Spleen (tissue), 11 donors: ENCODE data around the gene IL12A. TPM values are rescaled to one million over a fixed set of nuclear protein-coding genes. Genes with fewer than 3 reads are reported as not detected.

Experiments used
- DNase-seq: peaks from one replicate; pipeline ENCODE4 v3.0.0-alpha.2; 2020
- H3K27ac ChIP-seq, 8 donors: fragments of 200-600 bp; sonication (generic) in 7 of 8; 1 replicate in 4 of 8; 2 replicates in 4 of 8; pipeline versions ENCODE4 v1.5.0 to v1.8.0; 2016 to 2021; ENCODE audit warnings: inconsistent platforms in 4 of 8, mild to moderate bottlenecking in 4 of 8, moderate library complexity in 1 of 8
- H3K27me3 ChIP-seq, 7 donors: fragments of 200-600 bp; sonication (generic) in 6 of 7; replicated peaks in 1 of 7; 1 replicate in 4 of 7; 2 replicates in 3 of 7; pipeline versions ENCODE4 v1.5.0 to v1.8.0; 2016 to 2021; ENCODE audit warnings: inconsistent platforms in 3 of 7, mild to moderate bottlenecking in 1 of 7
- H3K36me3 ChIP-seq, 6 donors: fragments of 200-600 bp; sonication (generic) in 5 of 6; 1 replicate in 4 of 6; 2 replicates in 2 of 6; pipeline versions ENCODE4 v1.5.0 to v1.8.0; 2016 to 2021; ENCODE audit warnings: inconsistent platforms in 2 of 6
- H3K4me1 ChIP-seq, 6 donors: fragments of 200-600 bp; sonication (generic) in 5 of 6; 1 replicate in 3 of 6; 2 replicates in 3 of 6; pipeline versions ENCODE4 v1.5.0 to v1.8.0; 2016 to 2021; ENCODE audit warnings: inconsistent platforms in 3 of 6
- H3K4me3 ChIP-seq, 8 donors: fragments of 200-600 bp; sonication (generic) in 7 of 8; 1 replicate in 4 of 8; 2 replicates in 4 of 8; pipeline versions ENCODE4 v1.5.0 to v1.8.0; 2016 to 2021; ENCODE audit warnings: inconsistent platforms in 4 of 8, mild to moderate bottlenecking in 4 of 8, moderate library complexity in 2 of 8
- H3K9me3 ChIP-seq, 8 donors: fragments of 200-600 bp; sonication (generic) in 7 of 8; 1 replicate in 4 of 8; 2 replicates in 4 of 8; pipeline versions ENCODE4 v1.5.0 to v1.8.0; 2016 to 2021; ENCODE audit warnings: inconsistent platforms in 4 of 8
- POLR2A ChIP-seq, 3 donors: fragments of 450-650 bp; IDR thresholded peaks; one replicate each; pipeline ENCODE4 v1.5.1; 2017; ENCODE audit warnings: antibody characterized with exemption in 3 of 3, mild to moderate bottlenecking in 1 of 3
- POLR2AphosphoS5 ChIP-seq, 3 donors: sonication (generic); formaldehyde crosslinking; IDR thresholded peaks; one replicate each; pipeline ENCODE4 v1.5.1; 2017; ENCODE audit warnings: antibody characterized with exemption in 3 of 3
- WGBS, 5 donors: extraction: QIAGEN DNeasy Blood & Tissue Kit in 3 of 5; methylation state at CpG; one replicate each; pipeline versions ENCODE4 v1.1.5 to v1.1.7; 2013 to 2018; 5-methylcytosine and 5-hydroxymethylcytosine counted together
- intact Hi-C: fragments of 100-400 bp; cut with DNase I; formaldehyde crosslinking; loops from one replicate; pipeline ENCODE4 v1.15.0; 2023; ENCODE audit warnings: low total_unique reads
- polyA plus RNA-seq, 3 donors: library from polyadenylated mRNA; stranded (reverse); fragments of 200-250 nt; gene quantifications; one replicate each; pipeline ENCODE4 v1.2.1, GENCODE V29; 2013
- total RNA-seq, 7 donors: library from RNA; depleted of rRNA in 3 of 7; stranded (reverse); fragments of >200 nt in 3 of 7; fragmentation: NEBNext Ultra II Directional in 4 of 7; extraction: Animal tissue kit (Norgen Biotek cat#: 25700) in 4 of 7; gene quantifications; one replicate each; pipeline versions ENCODE4 v1.1.0 to v1.2.1, GENCODE V29; 2016 to 2021
- TF ChIP-seq, protein P1 (sequence below), 11 experiments: fragments of 200-600 bp in 7 of 11; fragments of 450-650 bp in 4 of 11; sonication (generic) in 4 of 11; IDR thresholded peaks in 8 of 11; conservative IDR thresholded peaks in 3 of 11; 1 replicate in 7 of 11; 2 replicates in 4 of 11; pipeline versions ENCODE4 v1.4.0 to v1.8.0; 2016 to 2021; ENCODE audit warnings: antibody characterized with exemption in 11 of 11, inconsistent platforms in 4 of 11, mild to moderate bottlenecking in 1 of 11
- donor health status: healthy with polysubstance abuse.
- donor health status: DM: no; HTN: no; CAD: no; lungs with moderate emphysema.
- donor health status: DM: no; HTN: no; CAD: no.
- donor health status: Bipolar disorder and iron deficiency.
- donor health status: healthy.
- donor health status: DM: no; HTN: no; CAD: no.
- donor health status: DM: yes; HTN: yes; CAD: no.

The IL12A gene
- total and polyA plus RNA-seq, 10 donors, result 1.2 to 9.1 (median 2.8) TPM

DNA sequence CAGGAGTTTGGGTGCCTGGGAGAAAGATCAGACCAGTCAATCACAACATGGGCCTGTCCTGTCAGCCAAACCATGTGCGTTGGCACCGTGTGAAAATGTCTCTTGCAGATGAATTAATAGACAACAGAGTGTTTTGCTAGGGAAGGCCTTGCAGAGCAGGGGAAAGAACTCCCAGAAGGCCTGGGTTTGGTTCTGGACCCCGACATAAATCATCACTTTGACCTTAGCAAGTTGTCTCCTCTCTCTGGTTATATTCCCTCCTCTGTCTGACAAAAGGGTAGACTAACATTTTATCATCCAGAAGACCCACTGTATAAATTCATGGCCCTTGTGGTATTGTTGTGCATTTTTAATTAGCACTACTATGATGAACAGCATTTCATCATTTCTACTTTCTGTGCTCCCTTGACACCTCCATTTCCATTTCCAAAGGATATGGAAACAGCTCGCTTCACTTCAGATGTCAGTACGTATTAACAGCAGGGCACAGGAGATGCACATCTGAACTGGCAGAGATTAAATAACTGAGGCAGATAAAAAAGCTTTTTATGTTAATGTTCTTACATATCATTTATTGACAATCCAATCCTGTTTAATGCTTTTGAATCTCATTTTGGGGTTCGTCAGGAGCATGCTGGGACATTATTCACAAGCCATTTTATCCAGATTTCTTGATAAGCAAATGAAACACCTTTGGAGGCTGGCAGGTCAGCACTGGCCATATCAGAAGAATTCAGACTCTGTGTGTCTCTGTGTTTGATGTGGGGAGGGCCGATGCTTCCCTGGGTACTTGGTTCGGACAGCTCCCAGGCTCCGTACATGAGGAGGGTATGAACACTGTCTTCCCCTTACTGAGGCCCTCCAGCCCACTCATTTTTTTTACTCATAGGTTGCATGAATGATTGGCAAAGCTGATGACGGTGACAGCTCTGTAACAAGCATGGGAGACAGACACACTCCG lies 28.2 kb upstream of the IL12A start:
- DNase-seq, result no peak
- WGBS, 5 donors, result 90 to 94% (median 93%) methylated on average over 11 of the region's 11 CpGs
- no peaks in the 10 kb centered on the region for H3K27me3 ChIP-seq
- TF ChIP-seq POLR2A (IDR thresholded peaks at IDR 0.05) (no peak), POLR2AphosphoS5 (IDR thresholded peaks at IDR 0.05) (no peak)
- TF ChIP-seq, protein P1, sequence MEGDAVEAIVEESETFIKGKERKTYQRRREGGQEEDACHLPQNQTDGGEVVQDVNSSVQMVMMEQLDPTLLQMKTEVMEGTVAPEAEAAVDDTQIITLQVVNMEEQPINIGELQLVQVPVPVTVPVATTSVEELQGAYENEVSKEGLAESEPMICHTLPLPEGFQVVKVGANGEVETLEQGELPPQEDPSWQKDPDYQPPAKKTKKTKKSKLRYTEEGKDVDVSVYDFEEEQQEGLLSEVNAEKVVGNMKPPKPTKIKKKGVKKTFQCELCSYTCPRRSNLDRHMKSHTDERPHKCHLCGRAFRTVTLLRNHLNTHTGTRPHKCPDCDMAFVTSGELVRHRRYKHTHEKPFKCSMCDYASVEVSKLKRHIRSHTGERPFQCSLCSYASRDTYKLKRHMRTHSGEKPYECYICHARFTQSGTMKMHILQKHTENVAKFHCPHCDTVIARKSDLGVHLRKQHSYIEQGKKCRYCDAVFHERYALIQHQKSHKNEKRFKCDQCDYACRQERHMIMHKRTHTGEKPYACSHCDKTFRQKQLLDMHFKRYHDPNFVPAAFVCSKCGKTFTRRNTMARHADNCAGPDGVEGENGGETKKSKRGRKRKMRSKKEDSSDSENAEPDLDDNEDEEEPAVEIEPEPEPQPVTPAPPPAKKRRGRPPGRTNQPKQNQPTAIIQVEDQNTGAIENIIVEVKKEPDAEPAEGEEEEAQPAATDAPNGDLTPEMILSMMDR (IDR thresholded peaks at IDR 0.05 in 8 of 11, conservative IDR thresholded peaks at IDR 0.05 in 3 of 11), result no peak
- H3K27ac ChIP-seq, result no peak overlapping the region
- H3K4me3 ChIP-seq, result no peak overlapping the region
- H3K4me1 ChIP-seq, result no peaks in the 10 kb centered on the region
- H3K9me3 ChIP-seq, result no peaks in the 10 kb centered on the region
- H3K36me3 ChIP-seq, result no peaks in the 10 kb centered on the region
- intact Hi-C loops, result no loop called here

DNA sequence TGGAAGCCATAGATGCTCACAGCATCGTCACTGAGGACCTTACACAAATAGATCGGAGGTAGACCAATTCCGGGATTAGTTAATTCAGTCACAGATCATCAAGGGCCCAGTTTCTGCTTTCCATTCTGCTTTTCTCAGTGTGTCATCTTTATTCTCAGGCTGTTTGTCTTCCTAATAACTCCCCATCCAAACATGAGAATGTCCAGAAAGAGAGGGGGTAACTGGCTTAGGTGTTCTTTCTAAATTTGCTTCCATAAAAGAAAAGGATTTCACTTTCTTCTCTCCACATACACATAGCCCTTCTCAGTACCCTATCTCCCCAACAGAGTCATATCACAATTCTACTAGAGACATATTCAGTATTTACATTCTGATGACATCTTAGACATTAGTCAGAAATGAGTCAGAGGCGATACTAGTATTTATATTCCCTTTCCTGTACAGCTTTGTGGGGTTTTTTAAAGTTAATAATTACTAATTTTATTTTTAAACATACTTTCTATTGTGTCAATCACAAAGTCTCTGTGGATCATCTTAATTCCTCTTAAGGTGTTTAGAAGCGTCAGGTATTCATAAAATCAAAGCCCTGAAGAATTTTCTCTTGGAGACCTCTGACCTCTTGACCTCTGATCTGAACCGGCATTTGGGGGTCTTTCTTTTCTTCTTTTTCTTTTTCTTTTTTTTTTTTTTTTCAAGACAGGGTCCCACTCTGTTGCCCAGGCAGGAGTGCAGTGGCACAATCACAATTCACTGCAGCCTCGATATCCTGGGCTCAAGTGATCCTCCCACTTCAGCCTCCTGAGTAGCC lies 24.3 kb upstream of the IL12A start:
- Histone ChIP-seq H3K27me3 (no peaks in the 10 kb centered on the region), H3K36me3 (no peaks in the 10 kb centered on the region), H3K4me1 (no peaks in the 10 kb centered on the region), H3K27ac (no peak overlapping the region), H3K4me3 (no peak overlapping the region), H3K9me3 (no peaks in the 10 kb centered on the region)
- 70 to 82% (median 75%) methylated on average over 7 of the region's 7 CpGs for WGBS, 5 donors
- TF ChIP-seq, protein P1 (IDR thresholded peaks at IDR 0.05 in 8 of 11, conservative IDR thresholded peaks at IDR 0.05 in 3 of 11), result no peak
- TF ChIP-seq POLR2AphosphoS5 (IDR thresholded peaks at IDR 0.05) (no peak), POLR2A (IDR thresholded peaks at IDR 0.05) (no peak)
- intact Hi-C loops, result no loop called here
- DNase-seq, result no peak

DNA sequence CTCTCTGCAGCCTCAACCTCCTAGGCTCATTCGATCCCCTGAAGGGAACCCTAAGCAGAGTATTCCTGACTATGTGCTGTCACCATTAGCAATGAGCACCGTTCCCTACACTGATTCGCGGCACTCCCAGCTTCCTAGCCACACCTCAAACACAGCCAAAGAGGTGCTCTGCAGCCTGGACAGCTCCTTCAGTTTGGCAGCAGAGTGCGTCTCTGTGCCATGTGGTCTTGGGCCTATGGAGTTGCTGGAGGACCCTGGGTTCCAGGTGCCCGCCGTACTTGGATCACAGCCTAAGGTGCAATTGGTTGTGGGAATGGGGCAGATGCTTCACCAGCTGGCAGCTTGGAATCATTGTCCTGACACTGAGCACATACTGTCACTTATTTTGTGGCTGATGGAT lies 17.3 kb upstream of the IL12A start:
- DNase-seq, result no peak
- Histone ChIP-seq H3K27me3 (no peaks in the 10 kb centered on the region), H3K9me3 (no peaks in the 10 kb centered on the region), H3K4me3 (no peak overlapping the region), H3K36me3 (no peaks in the 10 kb centered on the region), H3K27ac (no peak overlapping the region), H3K4me1 (no peaks in the 10 kb centered on the region)
- intact Hi-C loops, result no loop called here
- TF ChIP-seq, protein P1 (IDR thresholded peaks at IDR 0.05 in 8 of 11, conservative IDR thresholded peaks at IDR 0.05 in 3 of 11), result no peak
- no peak for TF ChIP-seq POLR2AphosphoS5 (IDR thresholded peaks at IDR 0.05)
- TF ChIP-seq POLR2A (IDR thresholded peaks at IDR 0.05), result no peak
- 79 to 97% (median 84%) methylated on average over 5 to 7 of the region's 7 CpGs for WGBS, 5 donors

DNA sequence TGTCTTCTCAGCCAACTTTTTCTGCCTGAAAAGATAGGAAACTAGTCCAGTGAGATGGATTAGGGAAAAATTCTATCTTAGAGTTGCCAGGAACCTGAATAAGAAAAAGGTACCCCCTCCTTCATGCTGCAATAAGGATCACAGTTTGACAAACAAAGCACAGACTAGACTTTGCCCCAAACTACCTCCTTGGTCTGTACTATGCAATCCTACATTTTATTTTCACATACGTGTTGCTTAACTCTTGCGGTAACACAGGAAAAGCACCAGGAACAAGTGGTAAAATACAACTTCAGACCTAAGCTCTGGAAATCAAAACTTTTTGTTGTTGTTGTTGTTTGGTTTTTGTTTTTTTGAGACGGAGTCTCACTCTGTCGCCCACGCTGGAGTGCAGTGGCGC lies 11.3 kb upstream of the IL12A start:
- 75 to 93% (median 85%) methylated on average over 6 of the region's 6 CpGs for WGBS, 5 donors
- Histone ChIP-seq H3K36me3 (no peaks in the 10 kb centered on the region), H3K4me1 (no peaks in the 10 kb centered on the region), H3K9me3 (peaks cover 0 to 6% (median 0%) of the 10 kb centered on the region in 8 donors), H3K27ac (no peak overlapping the region), H3K4me3 (no peak overlapping the region), H3K27me3 (peaks cover 0 to 5% (median 0%) of the 10 kb centered on the region in 7 donors)
- intact Hi-C loops, result no loop called here
- no peak for TF ChIP-seq POLR2AphosphoS5 (IDR thresholded peaks at IDR 0.05)
- TF ChIP-seq POLR2A (IDR thresholded peaks at IDR 0.05), result no peak
- TF ChIP-seq, protein P1 (IDR thresholded peaks at IDR 0.05 in 8 of 11, conservative IDR thresholded peaks at IDR 0.05 in 3 of 11), result no peak
- no peak for DNase-seq
